Measurements from ENCODE around the gene METTL25B.

Gene METTL25B

DNA sequence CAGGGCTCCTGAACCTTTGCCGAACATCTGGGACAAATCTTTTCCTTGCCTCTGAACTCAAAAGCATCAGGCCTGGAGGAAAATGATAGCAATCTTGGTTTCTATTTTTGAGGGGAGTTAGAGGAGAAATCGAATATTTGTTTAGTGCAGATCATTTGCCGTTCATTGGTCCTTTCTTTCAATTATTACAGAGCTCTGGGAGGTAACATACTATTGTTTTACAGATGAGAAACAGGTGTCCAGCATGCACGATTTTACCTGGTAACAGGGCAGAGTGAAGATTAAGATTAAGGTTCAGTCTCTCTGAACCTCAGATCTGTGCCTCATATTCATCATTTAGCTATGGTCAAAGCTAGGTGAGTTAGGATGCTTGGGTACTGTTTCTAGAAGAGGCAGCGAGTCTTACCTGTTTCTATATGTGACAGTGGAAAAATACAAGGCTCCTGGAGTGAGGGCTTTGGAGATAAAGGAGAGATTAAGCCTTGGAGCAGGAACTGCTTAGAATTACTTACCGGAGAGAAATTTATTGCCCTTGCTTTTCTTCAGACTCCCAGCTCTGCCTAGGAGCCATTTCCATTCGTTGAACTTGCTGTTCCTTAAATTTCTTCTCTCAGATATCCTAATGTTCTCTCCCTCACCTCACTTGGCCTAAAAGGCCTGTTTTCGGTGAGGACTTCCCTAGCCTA lies 40.5 kb downstream of the METTL25B start:
- DNase-seq (ENCODE audit: low read depth in 2 of 2): no peak

DNA sequence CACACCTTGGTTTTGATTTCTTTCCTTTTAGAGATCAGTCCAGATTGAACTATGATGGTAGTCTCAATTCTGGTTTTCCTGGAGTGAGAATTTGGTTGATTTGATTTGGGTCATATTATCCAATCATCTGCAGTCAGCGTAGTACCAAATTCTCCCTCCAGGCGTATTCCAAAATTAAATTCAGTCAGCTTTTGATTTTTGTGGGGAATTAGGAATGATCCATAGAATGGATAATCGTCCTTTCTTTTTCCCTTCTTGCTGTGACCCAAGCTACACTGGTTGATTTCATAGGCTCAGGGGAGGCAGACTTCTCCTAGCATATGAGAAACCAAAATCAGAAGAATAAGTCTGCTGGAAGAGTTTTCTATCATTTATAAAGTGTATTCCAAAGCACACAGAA lies 44.0 kb downstream of the METTL25B start:
- no peak for DNase-seq (ENCODE audit: low read depth in 2 of 2)

DNA sequence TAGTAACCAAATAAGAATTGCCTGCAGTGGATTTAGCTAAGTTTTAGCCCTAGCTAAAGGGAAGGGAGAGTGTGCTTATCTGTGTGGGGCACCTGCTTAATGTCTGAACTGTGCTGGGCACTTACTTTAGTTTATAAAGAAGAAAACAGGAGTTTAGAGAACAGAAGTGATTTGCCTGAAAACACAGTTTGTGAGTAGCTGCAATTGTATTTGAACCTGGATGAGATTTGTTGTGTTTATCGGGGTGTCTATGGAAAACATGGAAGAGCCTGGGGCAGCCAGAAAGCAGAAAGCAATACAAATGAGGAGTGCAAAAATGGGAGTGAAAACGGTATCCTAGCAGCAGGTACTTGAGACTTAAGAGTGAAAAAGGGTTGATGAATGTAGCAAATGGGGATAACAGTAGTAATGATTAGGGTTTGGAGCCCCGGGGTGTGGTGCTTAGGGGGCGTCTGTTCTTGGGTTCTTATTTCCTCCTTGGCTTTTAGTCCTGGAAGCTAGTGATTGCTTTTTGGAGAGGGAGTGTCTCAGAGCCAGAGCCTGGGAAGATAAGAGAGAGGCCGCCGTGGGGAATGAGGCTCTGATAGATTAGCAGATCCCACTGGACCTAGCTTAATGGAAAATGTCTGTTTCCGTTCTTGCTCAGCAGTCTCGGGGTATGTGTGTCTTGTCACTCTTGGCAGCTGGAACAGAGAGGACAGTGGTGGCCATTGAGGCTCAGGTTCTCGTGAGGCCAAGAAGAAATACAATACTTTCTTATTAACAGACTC lies 44.6 kb downstream of the METTL25B start:
- DNase-seq (ENCODE audit: low read depth in 2 of 2): no peak

DNA sequence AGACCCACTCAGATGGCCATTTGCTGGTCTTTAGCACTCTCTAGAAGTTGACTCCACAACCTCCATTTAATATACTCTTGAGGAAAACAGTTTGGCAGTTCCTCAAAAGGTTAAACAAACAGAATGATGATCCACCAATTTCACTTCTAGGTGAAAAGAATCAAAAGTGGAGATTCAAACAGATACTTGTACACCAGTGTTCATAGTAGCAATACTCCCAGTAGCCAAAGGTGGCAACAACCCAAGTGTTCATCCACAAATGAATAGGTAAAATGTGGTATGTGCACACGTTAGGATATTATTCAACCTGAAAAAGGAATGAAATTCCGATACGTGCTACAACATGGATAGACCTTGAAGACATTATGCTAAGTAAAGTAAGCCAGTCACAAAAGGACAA lies 45.3 kb downstream of the METTL25B start:
- DNase-seq (ENCODE audit: low read depth in 2 of 2): no peak

DNA sequence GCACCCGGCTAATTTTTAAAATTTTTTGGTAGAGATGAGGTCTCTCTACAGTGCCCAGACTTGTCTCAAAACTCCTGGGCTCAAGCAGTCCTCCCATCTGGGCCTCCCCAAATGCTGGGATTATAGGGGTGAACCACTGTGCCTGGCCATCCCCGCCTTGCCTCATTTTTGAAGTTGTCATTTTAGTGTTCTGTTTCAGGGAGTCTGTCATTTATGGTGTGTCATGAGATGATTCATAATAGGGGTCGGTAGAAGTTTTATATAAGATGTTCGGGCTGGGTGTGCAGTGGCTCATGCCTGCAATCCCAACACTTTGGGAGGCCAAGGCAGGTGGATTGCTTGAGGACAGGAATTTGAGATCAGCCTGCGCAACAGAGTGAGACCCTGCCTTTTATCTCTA lies 47.5 kb downstream of the METTL25B start:
- no peak for DNase-seq (ENCODE audit: low read depth in 2 of 2)

DNA sequence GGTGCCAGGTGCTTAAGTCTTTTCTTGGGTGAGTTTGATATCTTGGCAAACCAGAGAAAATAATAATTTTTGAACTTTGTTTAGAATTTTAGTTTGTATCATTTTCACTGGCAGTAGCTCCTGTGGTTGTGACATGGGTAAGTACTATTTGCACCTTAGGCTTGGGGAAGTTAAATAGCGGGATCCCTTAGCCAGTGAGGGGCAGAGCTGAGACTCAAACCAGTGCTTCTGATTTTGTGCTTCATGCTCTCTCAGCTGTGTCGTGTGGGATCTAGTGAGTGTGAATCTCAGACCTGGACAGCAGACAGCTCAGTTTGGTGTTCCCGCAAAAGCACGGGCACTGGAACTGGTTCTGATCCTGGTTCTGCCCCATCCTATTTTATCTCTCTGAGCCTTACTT lies 48.7 kb downstream of the METTL25B start:
- DNase-seq (ENCODE audit: low read depth in 2 of 2): no peak

DNA sequence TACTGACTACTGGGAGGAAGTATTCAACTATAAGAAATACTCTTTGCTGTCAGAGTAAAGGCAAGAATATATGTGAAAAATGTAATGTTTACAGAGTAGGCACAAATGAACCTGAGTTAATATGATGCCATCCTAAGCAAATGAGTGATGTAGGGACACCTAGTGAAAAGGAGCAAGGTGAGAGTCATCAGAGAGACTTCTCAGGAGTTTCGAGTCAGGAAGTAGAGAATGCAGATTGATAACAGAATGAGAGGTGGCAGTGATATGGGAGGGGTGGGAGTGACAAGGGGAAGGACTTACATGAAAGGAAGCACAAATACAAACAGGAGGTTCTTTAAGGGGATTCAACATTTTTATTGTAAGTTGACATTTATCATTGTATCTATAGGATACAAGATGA lies 49.3 kb downstream of the METTL25B start:
- no peak for DNase-seq (ENCODE audit: low read depth in 2 of 2)

DNA sequence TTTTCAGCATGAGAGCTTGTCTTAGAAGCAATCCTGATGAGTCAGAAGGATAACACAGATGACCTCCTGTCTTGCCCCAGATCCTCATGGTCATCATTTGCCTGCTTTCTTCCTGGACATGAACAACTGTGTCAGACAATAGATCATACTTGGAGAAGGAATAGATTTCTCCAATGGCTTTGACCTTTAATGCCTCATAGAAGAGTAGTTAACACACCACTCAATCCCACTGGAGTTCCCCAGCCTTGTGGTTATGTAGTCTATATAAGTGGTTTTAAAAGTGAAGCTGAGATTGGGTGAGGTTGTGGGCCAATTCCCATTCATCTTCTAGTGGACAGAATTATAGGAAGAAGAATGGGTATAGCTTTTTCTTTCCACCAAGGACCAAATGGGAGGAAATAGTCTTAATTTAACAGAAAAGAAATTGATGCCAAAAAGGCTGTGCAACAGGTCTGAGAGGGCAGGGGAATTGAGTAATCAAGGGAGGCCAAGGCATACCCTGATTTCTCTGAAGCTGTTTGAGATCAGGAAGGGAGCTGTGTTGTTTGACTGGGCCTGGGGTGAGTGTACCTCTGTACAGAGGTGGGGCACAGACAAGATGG lies 53.4 kb downstream of the METTL25B start:
- no peak for DNase-seq (ENCODE audit: low read depth in 2 of 2)

DNA sequence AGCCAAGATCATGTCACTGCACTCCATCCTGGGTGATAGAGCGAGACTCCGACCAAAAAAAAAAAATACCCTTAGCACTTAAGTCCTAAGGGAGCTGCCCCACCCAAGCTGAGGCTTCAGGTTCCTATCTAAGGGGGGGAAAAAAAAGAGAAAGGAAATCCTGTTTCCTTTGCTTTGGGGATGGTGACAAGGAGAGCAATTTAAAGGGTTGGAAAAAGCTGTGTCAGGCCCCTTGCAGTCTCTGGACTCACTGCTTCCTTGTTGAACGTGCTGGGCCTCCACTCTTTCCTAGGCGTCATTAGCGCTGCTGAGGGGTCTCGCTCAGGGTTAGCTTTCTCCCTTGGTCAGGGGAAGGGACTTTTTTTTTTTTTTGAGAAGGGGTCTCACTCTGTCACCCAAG lies 57.2 kb downstream of the METTL25B start:
- no peak for DNase-seq (ENCODE audit: low read depth in 2 of 2)
